Measurements from ENCODE around the gene SLC22A23.

Gene SLC22A23

DNA sequence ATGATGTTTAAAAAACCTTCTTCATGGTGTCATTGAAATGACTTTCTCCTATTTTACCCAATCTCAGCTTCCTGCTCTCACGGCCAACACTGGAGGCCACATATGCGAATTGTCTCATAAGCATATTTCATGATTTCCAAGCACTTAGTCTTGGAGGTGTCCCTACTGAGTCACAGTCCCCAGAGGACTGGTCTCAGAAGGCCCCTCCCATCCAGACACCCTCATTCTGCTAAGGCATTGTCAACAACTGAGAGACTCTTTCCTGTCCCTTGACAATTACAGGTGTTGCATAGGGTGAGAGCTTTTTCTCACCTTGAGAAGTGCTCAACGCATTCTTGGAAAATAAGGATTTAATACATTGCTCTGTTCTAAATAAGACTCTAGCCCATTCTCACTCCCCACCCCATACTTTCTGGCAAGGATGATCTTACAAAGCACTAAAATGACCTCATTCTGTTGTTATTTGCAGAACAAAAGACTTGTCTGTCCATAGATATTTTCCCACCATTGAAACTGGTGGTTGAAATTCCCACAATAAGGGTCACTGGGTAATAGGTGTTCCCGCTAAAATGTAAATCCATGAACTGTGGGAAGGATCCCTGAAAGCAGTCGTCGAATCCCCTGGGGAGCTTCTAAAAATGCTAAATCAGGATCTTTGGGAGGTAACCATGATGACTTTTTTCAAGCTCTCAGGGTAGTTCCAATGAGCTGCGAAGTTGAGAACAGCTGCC is 32.3 kb upstream of the SLC22A23 start:
- DNase-seq (ENCODE audit: low read depth) = no peak
- TF ChIP-seq, protein P1, sequence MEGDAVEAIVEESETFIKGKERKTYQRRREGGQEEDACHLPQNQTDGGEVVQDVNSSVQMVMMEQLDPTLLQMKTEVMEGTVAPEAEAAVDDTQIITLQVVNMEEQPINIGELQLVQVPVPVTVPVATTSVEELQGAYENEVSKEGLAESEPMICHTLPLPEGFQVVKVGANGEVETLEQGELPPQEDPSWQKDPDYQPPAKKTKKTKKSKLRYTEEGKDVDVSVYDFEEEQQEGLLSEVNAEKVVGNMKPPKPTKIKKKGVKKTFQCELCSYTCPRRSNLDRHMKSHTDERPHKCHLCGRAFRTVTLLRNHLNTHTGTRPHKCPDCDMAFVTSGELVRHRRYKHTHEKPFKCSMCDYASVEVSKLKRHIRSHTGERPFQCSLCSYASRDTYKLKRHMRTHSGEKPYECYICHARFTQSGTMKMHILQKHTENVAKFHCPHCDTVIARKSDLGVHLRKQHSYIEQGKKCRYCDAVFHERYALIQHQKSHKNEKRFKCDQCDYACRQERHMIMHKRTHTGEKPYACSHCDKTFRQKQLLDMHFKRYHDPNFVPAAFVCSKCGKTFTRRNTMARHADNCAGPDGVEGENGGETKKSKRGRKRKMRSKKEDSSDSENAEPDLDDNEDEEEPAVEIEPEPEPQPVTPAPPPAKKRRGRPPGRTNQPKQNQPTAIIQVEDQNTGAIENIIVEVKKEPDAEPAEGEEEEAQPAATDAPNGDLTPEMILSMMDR (conservative IDR thresholded peaks at IDR 0.05; ENCODE audit: low read depth, low read length) = no peak
- no peak overlapping the region for H3K4me3 ChIP-seq (ENCODE audit: low read length)

DNA sequence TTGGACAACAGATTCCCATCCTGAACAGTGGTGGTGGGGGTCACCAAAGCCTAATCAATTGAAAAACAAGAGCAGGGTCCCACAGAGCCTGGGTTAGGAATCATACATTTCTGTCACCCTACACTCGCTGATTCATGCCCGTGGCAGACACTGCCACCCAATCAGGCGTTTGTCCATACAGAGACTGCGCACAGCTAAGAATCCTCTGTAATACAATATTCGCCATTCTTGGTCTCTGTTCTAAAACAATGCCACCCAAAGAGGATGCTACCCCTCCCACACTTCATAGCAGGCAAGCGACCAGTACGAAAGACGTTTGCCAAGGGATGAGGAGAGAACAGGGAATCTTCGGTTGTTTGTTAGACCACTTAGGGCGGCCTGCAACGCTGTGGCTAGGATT is 28.1 kb upstream of the SLC22A23 start:
- TF ChIP-seq, protein P1 (conservative IDR thresholded peaks at IDR 0.05; ENCODE audit: low read depth, low read length) = no peak
- no peak for DNase-seq (ENCODE audit: low read depth)
- no peak overlapping the region for H3K4me3 ChIP-seq (ENCODE audit: low read length)

DNA sequence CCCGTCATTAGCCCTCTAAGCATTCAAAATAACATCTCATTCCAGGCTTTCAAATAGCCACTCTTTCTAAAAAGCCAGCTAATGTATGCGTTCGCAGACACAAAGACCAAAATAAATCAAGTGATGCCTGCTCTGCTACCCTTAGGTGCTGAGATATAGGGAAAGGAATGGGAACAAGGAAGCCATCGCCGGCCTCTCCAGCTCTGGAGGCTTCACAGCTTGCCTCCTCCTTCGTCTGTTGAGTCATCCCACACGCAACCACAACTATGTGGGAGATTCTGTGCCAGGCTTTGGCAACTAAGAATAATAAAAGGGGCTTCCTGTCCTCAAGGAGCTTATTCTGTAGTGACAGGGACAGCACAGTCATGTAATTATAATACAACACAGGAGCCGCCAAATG is 27.3 kb upstream of the SLC22A23 start:
- H3K4me3 ChIP-seq (ENCODE audit: low read length) = no peak overlapping the region
- DNase-seq (ENCODE audit: low read depth) = no peak
- TF ChIP-seq, protein P1 (conservative IDR thresholded peaks at IDR 0.05; ENCODE audit: low read depth, low read length) = no peak

DNA sequence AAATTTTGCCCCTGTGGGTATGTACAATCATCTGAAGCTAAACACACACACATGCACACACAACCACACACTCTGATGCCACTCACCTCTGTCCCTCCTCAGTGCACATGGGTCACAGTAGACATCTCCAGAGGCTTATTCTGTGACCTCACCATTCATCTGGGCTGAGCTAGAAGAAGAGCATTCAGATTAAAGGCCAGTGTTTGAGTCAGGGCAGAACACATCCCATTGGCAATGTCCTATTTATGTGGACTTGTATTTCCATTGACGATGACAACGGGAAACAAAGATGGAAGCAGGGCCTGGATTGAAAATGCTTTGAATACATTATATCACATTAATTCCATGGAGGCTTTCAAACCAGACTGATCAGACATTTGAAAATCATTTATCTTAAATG is 26.8 kb upstream of the SLC22A23 start:
- DNase-seq (ENCODE audit: low read depth) = no peak
- TF ChIP-seq, protein P1 (conservative IDR thresholded peaks at IDR 0.05; ENCODE audit: low read depth, low read length) = no peak
- no peak overlapping the region for H3K4me3 ChIP-seq (ENCODE audit: low read length)

DNA sequence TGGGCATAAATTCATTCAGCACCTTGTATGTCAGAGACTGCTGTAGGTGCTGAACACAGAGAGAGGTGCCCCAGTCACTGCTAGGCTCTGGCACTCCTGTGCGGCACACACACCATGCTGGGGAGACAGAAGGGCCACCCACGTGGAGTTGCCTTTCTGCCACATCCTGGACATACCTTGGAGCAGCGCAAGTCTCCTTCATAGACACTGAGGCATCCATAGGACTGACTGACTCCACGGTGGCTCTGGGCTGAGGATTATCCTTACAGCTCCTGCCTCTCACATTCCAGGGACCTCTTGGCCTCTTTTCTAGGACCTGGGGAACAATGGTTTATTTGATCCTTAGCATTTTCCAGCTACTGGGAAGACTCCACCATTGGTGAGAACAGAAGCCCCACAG is 26.0 kb upstream of the SLC22A23 start:
- TF ChIP-seq, protein P1 (conservative IDR thresholded peaks at IDR 0.05; ENCODE audit: low read depth, low read length) = no peak
- DNase-seq (ENCODE audit: low read depth) = no peak
- H3K4me3 ChIP-seq (ENCODE audit: low read length) = no peak overlapping the region

DNA sequence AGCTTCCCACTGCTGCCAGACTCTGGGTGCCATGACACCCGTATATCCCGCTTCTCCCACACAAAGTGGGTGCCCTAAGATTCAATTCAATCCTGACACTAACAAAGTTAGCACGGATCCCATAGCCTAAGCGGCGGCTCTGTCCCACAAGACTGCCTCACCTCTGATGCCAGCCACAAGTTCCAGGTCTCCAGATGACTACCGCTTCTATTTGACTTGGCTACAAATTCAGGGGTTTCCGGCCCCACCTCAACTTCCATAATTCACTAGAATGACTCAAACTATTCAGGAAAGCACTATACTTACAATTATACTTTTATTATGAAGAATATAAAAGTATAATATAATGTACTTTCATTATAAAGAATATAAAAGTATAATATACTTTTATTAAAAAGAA is 24.8 kb upstream of the SLC22A23 start:
- no peak for DNase-seq (ENCODE audit: low read depth)

DNA sequence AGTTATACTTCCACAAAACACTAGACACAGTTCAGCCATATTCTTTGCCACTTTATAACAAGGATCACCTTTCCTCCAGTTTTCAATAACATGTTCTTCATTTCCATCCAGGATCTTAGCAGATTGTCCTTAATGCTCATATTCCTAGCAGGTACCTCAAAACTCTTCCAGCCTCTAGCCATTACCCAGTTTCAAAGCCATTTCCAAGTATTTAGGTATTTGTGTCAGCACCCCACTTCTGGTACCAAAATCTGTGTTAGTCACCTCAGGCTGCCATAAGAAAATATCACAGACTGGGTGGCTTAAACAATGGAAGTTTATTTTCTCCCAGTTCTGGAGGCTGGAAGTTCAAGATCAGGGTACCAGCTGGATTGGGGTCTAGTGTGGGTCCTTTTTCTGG is 23.2 kb upstream of the SLC22A23 start:
- no peak overlapping the region for H3K4me3 ChIP-seq (ENCODE audit: low read length)
- TF ChIP-seq, protein P1 (conservative IDR thresholded peaks at IDR 0.05; ENCODE audit: low read depth, low read length) = no peak
- DNase-seq (ENCODE audit: low read depth) = no peak

More for the DNA sequence above, 24.8 kb upstream of the SLC22A23 start:
- TF ChIP-seq, protein P1 (conservative IDR thresholded peaks at IDR 0.05; ENCODE audit: low read depth, low read length) = no peak
- no peak overlapping the region for H3K4me3 ChIP-seq (ENCODE audit: low read length)

Data from retinal pigment epithelial cell (primary cell).